Non-pigmented ciliary epithelial cell (primary cell): Measurements from ENCODE around the gene TRIM32.

Source experiments
- DNase-seq: peaks from one replicate; pipeline ENCODE4 v3.0.0-alpha.2; 2010; ENCODE audit warnings: low read depth

Gene TRIM32

GRCh38 chr9:116687074-116687753 is at the start of gene TRIM32:
Gene TRIM32 (plus strand): TSS chr9:116687305. CDS start chr9:116697743, 10,438 bp downstream.
- DNase-seq, result no peak

GRCh38 chr9:116639251-116639741 is 47.8 kb upstream of the TRIM32 start:
- DNase-seq, result peak; percentile 35

- no peak for DNase-seq
Observed at GRCh38 chr9:116641292-116642059, 45.6 kb upstream of the TRIM32 start.

GRCh38 chr9:116643691-116644090 is 43.4 kb upstream of the TRIM32 start:
- DNase-seq, result no peak

- peak; percentile 27 for DNase-seq
Observed at GRCh38 chr9:116644091-116644688, 42.9 kb upstream of the TRIM32 start.

- DNase-seq, result no peak
Observed at GRCh38 chr9:116646661-116647514, 40.2 kb upstream of the TRIM32 start.

- no peak for DNase-seq
Observed at GRCh38 chr9:116647515-116647809, 39.6 kb upstream of the TRIM32 start.

GRCh38 chr9:116653348-116654058 is 33.6 kb upstream of the TRIM32 start:
- DNase-seq, result no peak

- no peak for DNase-seq
Observed at GRCh38 chr9:116654059-116654355, 33.1 kb upstream of the TRIM32 start.

GRCh38 chr9:116656501-116656971 is 30.6 kb upstream of the TRIM32 start:
- no peak for DNase-seq

GRCh38 chr9:116656977-116657376 is 30.1 kb upstream of the TRIM32 start:
- DNase-seq, result no peak

- DNase-seq, result no peak
Observed at GRCh38 chr9:116658265-116658664, 28.8 kb upstream of the TRIM32 start.

GRCh38 chr9:116661037-116661954 is 25.8 kb upstream of the TRIM32 start:
- DNase-seq, result peak; percentile 46

GRCh38 chr9:116662646-116663310 is 24.3 kb upstream of the TRIM32 start:
- no peak for DNase-seq

- no peak for DNase-seq
Observed at GRCh38 chr9:116663581-116663980, 23.5 kb upstream of the TRIM32 start.

- DNase-seq, result no peak
Observed at GRCh38 chr9:116668970-116669695, 18.0 kb upstream of the TRIM32 start.

GRCh38 chr9:116671605-116672004 is 15.5 kb upstream of the TRIM32 start:
- no peak for DNase-seq

- DNase-seq, result no peak
Observed at GRCh38 chr9:116673375-116673774, 13.7 kb upstream of the TRIM32 start.
